IMR-90 (cell line): ENCODE data around the gene SPINK4.

Experiments used
- CEBPB ChIP-seq: IDR thresholded peaks from 2 replicates; pipeline ENCODE4 v1.6.1; 2012; ENCODE audit warnings: low read depth, low read length, improper control_type of control experiment
- CTCF ChIP-seq: conservative IDR thresholded peaks from 2 replicates; pipeline ENCODE4 v1.5.1; 2012; ENCODE audit warnings: mild to moderate bottlenecking, low read depth, low read length, improper control_type of control experiment
- MXI1 ChIP-seq: IDR thresholded peaks from 2 replicates; pipeline ENCODE4 v1.6.1; 2012; ENCODE audit warnings: low read depth, mild to moderate bottlenecking, low read length, moderate library complexity, borderline replicate concordance
- NFE2L2 ChIP-seq: fragments of 150-350 bp; IDR thresholded peaks from 2 replicates; pipeline ENCODE4 v1.6.1; 2016; ENCODE audit warnings: low read depth, mild to moderate bottlenecking, low read length
- POLR2A ChIP-seq: IDR thresholded peaks from 2 replicates; pipeline ENCODE4 v1.6.1; 2012; ENCODE audit warnings: mild to moderate bottlenecking, low read depth, low read length
- SMC3 ChIP-seq: fragments of 150-350 bp; IDR thresholded peaks from 2 replicates; pipeline ENCODE4 v1.6.1; 2016; ENCODE audit warnings: low read depth, mild to moderate bottlenecking, antibody characterized with exemption, low read length, moderate library complexity

- 0 out of 2 replicates have a peak, but pooled peaks have one; percentile 13 for TF ChIP-seq CTCF
- TF ChIP-seq POLR2A = no peak
- TF ChIP-seq SMC3 = 0 out of 2 replicates have a peak, but pooled peaks have one; percentile 2
- no peak for TF ChIP-seq NFE2L2
- no peak for TF ChIP-seq CEBPB
- TF ChIP-seq MXI1 = no peak
These were observed 10.4 kb upstream of the SPINK4 start for GRCh38 chr9:33229359-33230114.
